Hematopoietic multipotent progenitor cell treated with erythropoietin and hydrocortisone succinate and interleukin-3 and kit ligand, for 4 days (in vitro differentiated cells): ENCODE results near the gene PPFIBP1.

ENCODE experiments used
- DNase-seq: peaks from one replicate; pipeline ENCODE4 v3.0.0-alpha.2; 2015

The PPFIBP1 gene

GRCh38 chr12:27523642-27524493 lies at the start of gene PPFIBP1:
Gene PPFIBP1 (plus strand): TSS chr12:27524206. CDS start chr12:27633397, 109,191 bp downstream.
- peak; percentile 98 for DNase-seq

- no peak for DNase-seq
These were observed 49.7 kb upstream of the PPFIBP1 start for GRCh38 chr12:27474344-27474743.

GRCh38 chr12:27477049-27477448 lies 47.0 kb upstream of the PPFIBP1 start:
- DNase-seq = no peak

GRCh38 chr12:27478949-27479348 lies 45.1 kb upstream of the PPFIBP1 start:
- no peak for DNase-seq

GRCh38 chr12:27480016-27480415 lies 44.0 kb upstream of the PPFIBP1 start:
- DNase-seq = peak; percentile 63

GRCh38 chr12:27486961-27487360 lies 37.0 kb upstream of the PPFIBP1 start:
- no peak for DNase-seq

GRCh38 chr12:27488479-27488878 lies 35.5 kb upstream of the PPFIBP1 start:
- DNase-seq = peak; percentile 53

- DNase-seq = no peak
These were observed 32.8 kb upstream of the PPFIBP1 start for GRCh38 chr12:27491226-27491625.

- DNase-seq = no peak
These were observed 30.6 kb upstream of the PPFIBP1 start for GRCh38 chr12:27493260-27493940.

GRCh38 chr12:27497446-27497845 lies 26.6 kb upstream of the PPFIBP1 start:
- DNase-seq = no peak

GRCh38 chr12:27498149-27498548 lies 25.9 kb upstream of the PPFIBP1 start:
- no peak for DNase-seq

GRCh38 chr12:27498761-27499160 lies 25.2 kb upstream of the PPFIBP1 start:
- DNase-seq = peak; percentile 29

GRCh38 chr12:27499377-27499776 lies 24.6 kb upstream of the PPFIBP1 start:
- no peak for DNase-seq

- no peak for DNase-seq
These were observed 23.5 kb upstream of the PPFIBP1 start for GRCh38 chr12:27500546-27500945.

- DNase-seq = peak; percentile 9
These were observed 22.0 kb upstream of the PPFIBP1 start for GRCh38 chr12:27502021-27502435.

GRCh38 chr12:27504507-27504906 lies 19.5 kb upstream of the PPFIBP1 start:
- DNase-seq = no peak

- no peak for DNase-seq
These were observed 18.9 kb upstream of the PPFIBP1 start for GRCh38 chr12:27505109-27505508.

- DNase-seq = no peak
These were observed 18.2 kb upstream of the PPFIBP1 start for GRCh38 chr12:27505761-27506160.

- DNase-seq = no peak
These were observed 17.3 kb upstream of the PPFIBP1 start for GRCh38 chr12:27506645-27507189.

- DNase-seq = no peak
These were observed 15.1 kb upstream of the PPFIBP1 start for GRCh38 chr12:27508736-27509431.

- no peak for DNase-seq
These were observed 12.8 kb upstream of the PPFIBP1 start for GRCh38 chr12:27511031-27511722.

- no peak for DNase-seq
These were observed 12.3 kb upstream of the PPFIBP1 start for GRCh38 chr12:27511723-27512045.
